K562 (cell line): ENCODE measurements around the gene ARHGDIA. TPM values are rescaled to one million over a fixed set of nuclear protein-coding genes. Genes with fewer than 3 reads are reported as not detected.

Experiments used
- BRF1 ChIP-seq: IDR thresholded peaks from 3 replicates; pipeline ENCODE4 v1.6.1; 2011; ENCODE audit warnings: borderline replicate concordance, mild to moderate bottlenecking; ENCODE audit not compliant: insufficient read length; ENCODE audit errors: extremely low read depth
- BRF2 ChIP-seq: IDR thresholded peaks from 3 replicates; pipeline ENCODE4 v1.6.1; 2011; ENCODE audit warnings: borderline replicate concordance, mild to moderate bottlenecking; ENCODE audit not compliant: insufficient read length, insufficient read depth
- COPS2 ChIP-seq: fragments of 450-650 bp; conservative IDR thresholded peaks from 2 replicates; pipeline ENCODE4 v1.6.1; 2016; ENCODE audit warnings: mild to moderate bottlenecking, moderate library complexity
- DEAF1 ChIP-seq: fragments of 450-650 bp; formaldehyde crosslinking; IDR thresholded peaks from 2 replicates; pipeline ENCODE4 v1.4.0; 2020; ENCODE audit warnings: mild to moderate bottlenecking, moderate library complexity
- DPF2 ChIP-seq: fragments of 450-650 bp; IDR thresholded peaks from 2 replicates; pipeline ENCODE4 v1.6.1; 2016
- E2F1 ChIP-seq: sonication (generic); formaldehyde crosslinking; IDR thresholded peaks from 2 replicates; pipeline ENCODE4 v1.8.1; 2023; ENCODE audit warnings: mild to moderate bottlenecking, missing genetic modification reagents, moderate library complexity
- ELK3 ChIP-seq: fragments of 450-650 bp; formaldehyde crosslinking; IDR thresholded peaks from 2 replicates; pipeline ENCODE4 v1.4.0; 2020; ENCODE audit warnings: mild to moderate bottlenecking
- HDAC3 ChIP-seq: fragments of 450-650 bp; IDR thresholded peaks from 2 replicates; pipeline ENCODE4 v1.6.1; 2018; ENCODE audit warnings: borderline replicate concordance, mild to moderate bottlenecking, moderate library complexity; ENCODE audit not compliant: partially characterized antibody
- HOMEZ ChIP-seq: fragments of 250-450 bp; sonication (Bioruptor Pico); IDR thresholded peaks from 2 replicates; pipeline ENCODE4 v1.4.0; 2020; ENCODE audit warnings: mild to moderate bottlenecking, moderate library complexity
- KLF13 ChIP-seq: fragments of 450-650 bp; IDR thresholded peaks from 2 replicates; pipeline ENCODE4 v1.6.1; 2016; ENCODE audit warnings: missing genetic modification characterization, low read depth, mild to moderate bottlenecking, missing compliant biosample characterization, moderate library complexity, borderline replicate concordance
- MLX ChIP-seq, 2 experiments: fragments of 450-650 bp in 1 of 2; sonication (generic) in 1 of 2; formaldehyde crosslinking; conservative IDR thresholded peaks; 2 replicates each; pipeline versions ENCODE4 v1.4.0 to v1.8.1; 2020 to 2022; ENCODE audit warnings: mild to moderate bottlenecking in 1 of 2, missing genetic modification reagents in 1 of 2
- POLR3G ChIP-seq: IDR thresholded peaks from 2 replicates; pipeline ENCODE4 v1.6.1; 2011; ENCODE audit not compliant: insufficient read length, insufficient replicate concordance; ENCODE audit errors: extremely low read depth
- RBFOX2 ChIP-seq: fragments of 200-400 bp; formaldehyde crosslinking; IDR thresholded peaks from 2 replicates; pipeline ENCODE4 v1.6.1; 2017; ENCODE audit warnings: low read depth, mild to moderate bottlenecking, low read length, moderate library complexity
- RNF219 ChIP-seq: fragments of 250-450 bp; sonication (Bioruptor Pico); IDR thresholded peaks from 2 replicates; pipeline ENCODE4 v1.5.0; 2022; ENCODE audit warnings: mild to moderate bottlenecking
- SMARCA5 ChIP-seq: fragments of 450-650 bp; IDR thresholded peaks from 2 replicates; pipeline ENCODE4 v1.6.1; 2016
- SP1 ChIP-seq: sonication (generic); formaldehyde crosslinking; IDR thresholded peaks from 2 replicates; pipeline ENCODE4 v1.8.1; 2022; ENCODE audit warnings: mild to moderate bottlenecking, missing genetic modification reagents
- ZKSCAN8 ChIP-seq: fragments of 200-800 bp; sonication (Bioruptor generic); IDR thresholded peaks from 2 replicates; pipeline ENCODE4 v1.6.1; 2016; ENCODE audit warnings: missing genetic modification characterization, missing compliant biosample characterization
- polyA plus RNA-seq, 8 experiments: library from polyadenylated mRNA; depleted of rRNA in 4 of 8; stranded (reverse) in 5 of 8; unstranded in 3 of 8; fragments of >200 nt; fragmentation: Nextera tagmentation in 2 of 8; fragmentation: Illumina TruSeq in 1 of 8; extraction: Ambion mirVana in 2 of 8; extraction: Trizol in 1 of 8; gene quantifications; 2 replicates each; pipeline versions ENCODE4 v1.2.1 to v1.2.3, GENCODE V29; 2011 to 2014; ENCODE audit warnings: inconsistent platforms in 1 of 8, missing spikeins in 1 of 8
- total RNA-seq, 7 experiments: library from RNA; depleted of rRNA in 6 of 7; stranded (reverse); fragments of >200 nt in 6 of 7; fragmentation: Illumina TruSeq in 2 of 7; extraction: Trizol in 2 of 7; gene quantifications; 2 replicates each; pipeline versions ENCODE4 v1.2.1 to v1.2.3, GENCODE V29; 2011 to 2021; ENCODE audit warnings: low replicate concordance in 1 of 7

The ARHGDIA gene
- total and polyA plus RNA-seq, 9 of the 15 experiments (the other 6 are each of a cell fraction or from before 2014, with no cell fraction given), result 9.6 to 340 (median 97.6) TPM

- TF ChIP-seq DEAF1 (CRISPR knock-in tag), result no peak
- no peak for TF ChIP-seq BRF1
- TF ChIP-seq SP1 (CRISPR knock-in tag), result peak; percentile 28
- TF ChIP-seq ELK3, result no peak
- TF ChIP-seq MLX (CRISPR knock-in tag; conservative IDR thresholded peaks at IDR 0.05), result 0 out of 4 replicates have a peak, but pooled peaks of 1 of the 2 experiments have one; percentile 46
- no peak for TF ChIP-seq ZKSCAN8 (CRISPR knock-in tag)
- no peak for TF ChIP-seq COPS2
- no peak for TF ChIP-seq HOMEZ (CRISPR knock-in tag)
- no peak for TF ChIP-seq KLF13
- TF ChIP-seq E2F1, result no peak
- no peak for TF ChIP-seq POLR3G
- TF ChIP-seq HDAC3, result no peak
- TF ChIP-seq RBFOX2, result peak; percentile 74
- 0 out of 2 replicates have a peak, but pooled peaks have one; percentile 7 for TF ChIP-seq RNF219 (CRISPR knock-in tag)
- TF ChIP-seq SMARCA5, result no peak
- no peak for TF ChIP-seq DPF2
- TF ChIP-seq BRF2, result no peak
Observed at GRCh38 chr17:81867991-81868673, 3.0 kb downstream of the ARHGDIA start (continued).
